DND-41 (cell line): ENCODE data around the gene SRSF3.

Experiments used
- CTCF ChIP-seq: IDR thresholded peaks from 2 replicates; pipeline ENCODE4 v1.5.1; 2012; ENCODE audit warnings: borderline replicate concordance, low read length, moderate library complexity, mild to moderate bottlenecking; ENCODE audit not compliant: poor library complexity, severe bottlenecking; ENCODE audit errors: extremely low read depth
- EZH2 ChIP-seq: IDR thresholded peaks from 3 replicates; pipeline ENCODE4 v1.6.1; 2012; ENCODE audit warnings: borderline replicate concordance, low read depth, mild to moderate bottlenecking, moderate library complexity, low read length, inconsistent platforms; ENCODE audit not compliant: severe bottlenecking

GRCh38 chr6:36577301-36577700 is 16.9 kb upstream of the SRSF3 start:
- no peak for TF ChIP-seq CTCF
- TF ChIP-seq EZH2, result no peak
